H9 (cell line): Measurements from ENCODE around the gene SAC3D1. TPM values are rescaled to one million over a fixed set of nuclear protein-coding genes. Genes with fewer than 3 reads are reported as not detected.

ENCODE experiments used
- DNase-seq: peaks from one replicate; pipeline ENCODE4 v3.0.0-alpha.2; 2017
- H2AFZ ChIP-seq: one replicate; pipeline ENCODE4 v1.6.1; 2013; ENCODE audit warnings: mild to moderate bottlenecking, low read length, control low read depth, moderate library complexity
- H2AK5ac ChIP-seq: 2 replicates; pipeline ENCODE4 v1.6.1; 2013; ENCODE audit warnings: low read length, control low read depth, mixed read lengths; ENCODE audit not compliant: insufficient read length
- H2BK120ac ChIP-seq: one replicate; pipeline ENCODE4 v1.6.1; 2013; ENCODE audit warnings: low read depth, mild to moderate bottlenecking, low read length, control low read depth, inconsistent platforms; ENCODE audit not compliant: poor library complexity, severe bottlenecking
- H2BK12ac ChIP-seq: 2 replicates; pipeline ENCODE4 v1.6.1; 2013; ENCODE audit warnings: low read length, control low read depth, mixed read lengths, low read depth; ENCODE audit not compliant: insufficient read length
- H2BK15ac ChIP-seq: 2 replicates; pipeline ENCODE4 v1.6.1; 2013; ENCODE audit warnings: low read depth, low read length, control low read depth
- H2BK20ac ChIP-seq: one replicate; pipeline ENCODE4 v1.6.1; 2013; ENCODE audit warnings: low read depth, mild to moderate bottlenecking, low read length, control low read depth, inconsistent platforms; ENCODE audit not compliant: poor library complexity, severe bottlenecking
- H2BK5ac ChIP-seq: 2 replicates; pipeline ENCODE4 v1.6.1; 2013; ENCODE audit warnings: low read length, control low read depth, mixed read lengths; ENCODE audit not compliant: insufficient read length
- H3K14ac ChIP-seq: 2 replicates; pipeline ENCODE4 v1.6.1; 2013; ENCODE audit warnings: low read length, control low read depth; ENCODE audit not compliant: insufficient read depth
- H3K18ac ChIP-seq: 2 replicates; pipeline ENCODE4 v1.6.1; 2013; ENCODE audit warnings: low read depth, mild to moderate bottlenecking, mixed read lengths, low read length, control low read depth; ENCODE audit not compliant: insufficient read length
- H3K23ac ChIP-seq: 2 replicates; pipeline ENCODE4 v1.6.1; 2013; ENCODE audit warnings: low read length, control low read depth, mixed read lengths, low read depth; ENCODE audit not compliant: insufficient read length
- H3K23me2 ChIP-seq: 2 replicates; pipeline ENCODE4 v1.6.1; 2013; ENCODE audit warnings: low read depth, mild to moderate bottlenecking, mixed read lengths, low read length, control low read depth; ENCODE audit not compliant: insufficient read length, poor library complexity, severe bottlenecking
- H3K27ac ChIP-seq: 2 replicates; pipeline ENCODE4 v1.5.1; 2013; ENCODE audit warnings: low read length, control low read depth, mixed read lengths, low read depth; ENCODE audit not compliant: insufficient read length
- H3K27me3 ChIP-seq: 2 replicates; pipeline ENCODE4 v1.6.1; 2013; ENCODE audit warnings: low read length, control low read depth, inconsistent platforms; ENCODE audit not compliant: insufficient read depth
- H3K4ac ChIP-seq: 2 replicates; pipeline ENCODE4 v1.6.1; 2013; ENCODE audit warnings: low read depth, mild to moderate bottlenecking, control low read depth, inconsistent platforms, low read length, moderate library complexity
- H3K4me1 ChIP-seq: 2 replicates; pipeline ENCODE4 v1.6.1; 2013; ENCODE audit warnings: low read length, control low read depth, inconsistent platforms; ENCODE audit not compliant: insufficient read depth
- H3K4me2 ChIP-seq: 2 replicates; pipeline ENCODE4 v1.6.1; 2013; ENCODE audit warnings: low read length, control low read depth, mixed read lengths; ENCODE audit not compliant: insufficient read length, insufficient read depth
- H3K56ac ChIP-seq: 2 replicates; pipeline ENCODE4 v1.6.1; 2013; ENCODE audit warnings: low read depth, mild to moderate bottlenecking, mixed read lengths, low read length, control low read depth; ENCODE audit not compliant: insufficient read length
- H3K79me1 ChIP-seq: 2 replicates; pipeline ENCODE4 v1.6.1; 2013; ENCODE audit warnings: low read depth, mild to moderate bottlenecking, moderate library complexity, low read length, control low read depth, inconsistent platforms; ENCODE audit not compliant: insufficient read depth, poor library complexity, severe bottlenecking
- H3K79me2 ChIP-seq: 2 replicates; pipeline ENCODE4 v1.6.1; 2013; ENCODE audit warnings: low read length, control low read depth, inconsistent platforms; ENCODE audit not compliant: insufficient read depth
- H3K9ac ChIP-seq: 2 replicates; pipeline ENCODE4 v1.6.1; 2013; ENCODE audit warnings: low read length, control low read depth, mixed read lengths; ENCODE audit not compliant: insufficient read length; ENCODE audit errors: extremely low read depth
- H3K9me3 ChIP-seq: one replicate; pipeline ENCODE4 v1.6.1; 2013; ENCODE audit warnings: low read depth, low read length, inconsistent platforms; ENCODE audit not compliant: control insufficient read depth
- H3T11ph ChIP-seq: one replicate; pipeline ENCODE4 v1.6.1; 2013; ENCODE audit warnings: mild to moderate bottlenecking, low read length, control low read depth, inconsistent platforms
- H4K20me1 ChIP-seq: one replicate; pipeline ENCODE4 v1.6.1; 2013; ENCODE audit not compliant: control insufficient read depth, insufficient read length, insufficient read depth
- H4K5ac ChIP-seq: 2 replicates; pipeline ENCODE4 v1.6.1; 2013; ENCODE audit warnings: low read depth, mild to moderate bottlenecking, mixed read lengths, low read length, control low read depth; ENCODE audit not compliant: insufficient read length
- H4K8ac ChIP-seq: replicated peaks from 2 replicates; pipeline ENCODE4 v1.6.1; 2013; ENCODE audit warnings: low read length, control low read depth, mixed read lengths, low read depth; ENCODE audit not compliant: insufficient read length
- H4K91ac ChIP-seq: 2 replicates; pipeline ENCODE4 v1.6.1; 2013; ENCODE audit warnings: low read depth, mild to moderate bottlenecking, moderate library complexity, mixed read lengths, low read length, control low read depth; ENCODE audit not compliant: insufficient read length
- H3K27ac Mint-ChIP-seq, 3 experiments: 2 replicates in 2 of 3; 3 replicates in 1 of 3; pipeline ENCODE4 v1.8.0; 2020 to 2021; ENCODE audit warnings: mixed read lengths in 3 of 3, mild to moderate bottlenecking in 1 of 3, moderate library complexity in 1 of 3
- H3K27me3 Mint-ChIP-seq: 2 replicates; pipeline ENCODE4 v1.8.0; 2021; ENCODE audit warnings: low read depth, mild to moderate bottlenecking, moderate library complexity, mixed read lengths
- H3K36me3 Mint-ChIP-seq, 3 experiments: 2 replicates in 2 of 3; 3 replicates in 1 of 3; pipeline ENCODE4 v1.8.0; 2020 to 2021; ENCODE audit warnings: low read depth in 3 of 3, mixed read lengths in 3 of 3; ENCODE audit not compliant: insufficient read depth in 1 of 3
- H3K4me1 Mint-ChIP-seq, 2 experiments: 2 replicates each; pipeline ENCODE4 v1.8.0; 2020; ENCODE audit warnings: mixed read lengths in 2 of 2
- H3K4me3 Mint-ChIP-seq, 2 experiments: 2 replicates in 1 of 2; 3 replicates in 1 of 2; pipeline ENCODE4 v1.8.0; 2020 to 2021; ENCODE audit warnings: mild to moderate bottlenecking in 2 of 2, mixed read lengths in 2 of 2, moderate library complexity in 1 of 2
- H3K9me3 Mint-ChIP-seq, 2 experiments: 2 replicates in 1 of 2; 3 replicates in 1 of 2; pipeline ENCODE4 v1.8.0; 2020; ENCODE audit warnings: mild to moderate bottlenecking in 2 of 2, mixed read lengths in 2 of 2, moderate library complexity in 1 of 2
- WGBS: extraction: QIAGEN DNeasy Blood & Tissue Kit; methylation state at CpG from one replicate; pipeline ENCODE4 v1.1.7; 2013; ENCODE audit warnings: missing lambda C conversion rate, low lambda C conversion rate, mixed read lengths; ENCODE audit not compliant: insufficient read length; ENCODE audit errors: extremely low coverage; 5-methylcytosine and 5-hydroxymethylcytosine counted together
- total RNA-seq: library from RNA; stranded (reverse); gene quantifications from 2 replicates; pipeline ENCODE4 v1.2.1, GENCODE V29; 2021
- TF ChIP-seq, protein P1 (sequence below): fragments of 200-600 bp; sonication (generic); conservative IDR thresholded peaks from 3 replicates; pipeline ENCODE4 v1.8.0; 2021; ENCODE audit warnings: antibody characterized with exemption, mild to moderate bottlenecking

SAC3D1 gene
- total RNA-seq, 1 experiment from 2014 or later: 20.7 TPM

DNA sequence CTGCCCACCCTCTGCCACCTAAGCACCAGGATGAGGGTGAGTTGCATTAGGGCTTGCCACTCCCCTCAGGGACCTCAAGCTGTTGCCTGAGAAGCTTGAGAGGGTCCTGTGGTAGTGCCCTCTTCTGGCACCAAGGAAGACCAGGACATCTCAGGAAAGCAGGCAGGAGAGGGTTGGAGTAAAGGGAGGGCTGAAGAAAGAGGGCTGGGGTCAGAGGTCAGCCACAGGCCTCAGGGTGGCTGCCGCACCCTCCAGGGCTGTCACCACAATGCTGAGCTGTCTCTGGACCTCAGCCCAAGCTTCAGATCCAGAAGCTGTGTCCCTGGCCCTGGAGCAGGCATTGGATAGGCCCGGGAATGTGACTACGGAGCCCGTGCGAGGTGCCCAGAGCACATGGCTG is 4.1 kb downstream of the SAC3D1 start:
- no peak overlapping the region for H3T11ph ChIP-seq
- H3K18ac ChIP-seq: no peak overlapping the region
- Mint-ChIP-seq H3K4me3 (no peak overlapping the region), H3K4me1 (peaks cover 9 to 20% of the 10 kb centered on the region in 2 experiments), H3K36me3 (peaks cover 5 to 25% (median 21%) of the 10 kb centered on the region in 3 experiments; a peak in 6 of 7 replicates), H3K27me3 (no peaks in the 10 kb centered on the region), H3K9me3 (no peaks in the 10 kb centered on the region), H3K27ac (peak overlapping the region in 2 of 3 experiments; percentile 44 to 83; a peak in 2 of 7 replicates)
- H3K27me3 ChIP-seq: no peaks in the 10 kb centered on the region
- H2BK12ac ChIP-seq: no peak overlapping the region
- H2BK20ac ChIP-seq: no peak overlapping the region
- no peak for DNase-seq
- H3K14ac ChIP-seq: no peak overlapping the region
- no peak overlapping the region for H4K91ac ChIP-seq
- WGBS: no CpG with 5 or more reads among the region's 5 CpGs
- H4K20me1 ChIP-seq: no peaks in the 10 kb centered on the region
- no peak overlapping the region for H3K56ac ChIP-seq
- H3K9ac ChIP-seq: no peak overlapping the region
- no peak overlapping the region for H2BK15ac ChIP-seq
- no peak overlapping the region for H4K8ac ChIP-seq
- H3K4me1 ChIP-seq: no peaks in the 10 kb centered on the region
- TF ChIP-seq, protein P1, sequence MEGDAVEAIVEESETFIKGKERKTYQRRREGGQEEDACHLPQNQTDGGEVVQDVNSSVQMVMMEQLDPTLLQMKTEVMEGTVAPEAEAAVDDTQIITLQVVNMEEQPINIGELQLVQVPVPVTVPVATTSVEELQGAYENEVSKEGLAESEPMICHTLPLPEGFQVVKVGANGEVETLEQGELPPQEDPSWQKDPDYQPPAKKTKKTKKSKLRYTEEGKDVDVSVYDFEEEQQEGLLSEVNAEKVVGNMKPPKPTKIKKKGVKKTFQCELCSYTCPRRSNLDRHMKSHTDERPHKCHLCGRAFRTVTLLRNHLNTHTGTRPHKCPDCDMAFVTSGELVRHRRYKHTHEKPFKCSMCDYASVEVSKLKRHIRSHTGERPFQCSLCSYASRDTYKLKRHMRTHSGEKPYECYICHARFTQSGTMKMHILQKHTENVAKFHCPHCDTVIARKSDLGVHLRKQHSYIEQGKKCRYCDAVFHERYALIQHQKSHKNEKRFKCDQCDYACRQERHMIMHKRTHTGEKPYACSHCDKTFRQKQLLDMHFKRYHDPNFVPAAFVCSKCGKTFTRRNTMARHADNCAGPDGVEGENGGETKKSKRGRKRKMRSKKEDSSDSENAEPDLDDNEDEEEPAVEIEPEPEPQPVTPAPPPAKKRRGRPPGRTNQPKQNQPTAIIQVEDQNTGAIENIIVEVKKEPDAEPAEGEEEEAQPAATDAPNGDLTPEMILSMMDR: no peak
- no peaks in the 10 kb centered on the region for H3K9me3 ChIP-seq
- H3K27ac ChIP-seq: no peak overlapping the region
- H2BK120ac ChIP-seq: no peak overlapping the region
- peaks cover 2% of the 10 kb centered on the region; the same call in 1 of the 2 replicates for H3K79me2 ChIP-seq
- H3K79me1 ChIP-seq: no peaks in the 10 kb centered on the region
- no peak overlapping the region for H4K5ac ChIP-seq
- H3K23me2 ChIP-seq: peaks cover 4% of the 10 kb centered on the region
- H2AK5ac ChIP-seq: no peak overlapping the region
- H3K4ac ChIP-seq: no peak overlapping the region
- H2BK5ac ChIP-seq: no peak overlapping the region
- H3K4me2 ChIP-seq: no peak overlapping the region
- H3K23ac ChIP-seq: no peak overlapping the region
- H2AFZ ChIP-seq: no peak overlapping the region
